Mammary epithelial cell (primary cell): ENCODE results near the gene NOVA2.

Experiments used
- CTCF ChIP-seq, 2 donors: IDR thresholded peaks in 1 of 2; conservative IDR thresholded peaks in 1 of 2; 2 replicates each; pipeline ENCODE4 v1.5.1; 2011 to 2012; ENCODE audit warnings: inconsistent platforms in 2 of 2, low read length in 2 of 2, mild to moderate bottlenecking in 2 of 2, control low read depth in 1 of 2, low read depth in 1 of 2; ENCODE audit not compliant: insufficient read depth in 1 of 2; ENCODE audit errors: extremely low read depth in 1 of 2
- EZH2 ChIP-seq: IDR thresholded peaks from 2 replicates; pipeline ENCODE4 v1.6.1; 2012; ENCODE audit warnings: low read length, inconsistent platforms, borderline replicate concordance

- TF ChIP-seq CTCF (conservative IDR thresholded peaks at IDR 0.05 in 1 of 2, IDR thresholded peaks at IDR 0.05 in 1 of 2; ENCODE audit: extremely low read depth in 1 of 2, insufficient read depth in 1 of 2, low read depth in 1 of 2, low read length in 2 of 2) (no peak), EZH2 (no peak)
Measured at GRCh38 chr19:45887200-45887710, 86.4 kb downstream of the NOVA2 start.
